Measurements from ENCODE around the gene LILRB4. TPM values are rescaled to one million over a fixed set of nuclear protein-coding genes. Genes with fewer than 3 reads are reported as not detected.

Gene LILRB4
- total RNA-seq, 1 donor from 2014 or later: not detected

- Histone ChIP-seq H3K4me3 (ENCODE audit: low read depth, low read length) (no peak overlapping the region), H3K27me3 (ENCODE audit: control insufficient read depth, insufficient read depth, low read length) (no peaks in the 10 kb centered on the region), H3K36me3 (ENCODE audit: control insufficient read depth, insufficient read depth, low read length) (no peaks in the 10 kb centered on the region)
- DNase-seq (ENCODE audit: low read depth): no peak
- TF ChIP-seq CTCF (IDR thresholded peaks at IDR 0.05; ENCODE audit: insufficient read depth, low read length, poor library complexity, severe bottlenecking): no peak
These were observed 821 bp upstream of the LILRB4 start for GRCh38 chr19:54661846-54662481.

DNA sequence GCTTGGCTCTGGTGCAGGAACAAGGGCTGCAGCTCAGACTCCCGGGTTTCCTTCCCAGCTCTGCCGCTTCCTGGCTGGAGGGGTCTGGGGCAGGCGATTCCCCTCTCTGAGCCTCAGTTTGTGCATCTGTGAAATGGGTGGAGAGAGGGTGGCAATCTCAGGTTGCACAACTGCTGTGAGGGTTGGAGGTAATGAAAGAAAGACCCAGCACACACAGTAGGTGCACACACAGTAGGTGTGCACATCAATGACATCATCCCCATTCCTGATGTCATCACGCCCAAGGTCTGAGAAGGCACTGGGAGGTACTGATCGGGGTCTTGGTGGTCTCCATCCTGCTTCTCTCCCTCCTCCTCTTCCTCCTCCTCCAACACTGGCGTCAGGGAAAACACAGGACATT lies 2.7 kb downstream of the LILRB4 start:
- no peaks in the 10 kb centered on the region for H3K27me3 ChIP-seq (ENCODE audit: control insufficient read depth, insufficient read depth, low read length)

GRCh38 chr19:54667217-54667616 lies 4.4 kb downstream of the LILRB4 start:
- no peak for DNase-seq (ENCODE audit: low read depth)
- no peaks in the 10 kb centered on the region for H3K36me3 ChIP-seq (ENCODE audit: control insufficient read depth, insufficient read depth, low read length)
- no peak overlapping the region for H3K4me3 ChIP-seq (ENCODE audit: low read depth, low read length)
- no peak for TF ChIP-seq CTCF (IDR thresholded peaks at IDR 0.05; ENCODE audit: insufficient read depth, low read length, poor library complexity, severe bottlenecking)
- H3K27me3 ChIP-seq (ENCODE audit: control insufficient read depth, insufficient read depth, low read length): no peaks in the 10 kb centered on the region

More for the DNA sequence above, 2.7 kb downstream of the LILRB4 start:
- H3K36me3 ChIP-seq (ENCODE audit: control insufficient read depth, insufficient read depth, low read length): no peaks in the 10 kb centered on the region
- no peak overlapping the region for H3K4me3 ChIP-seq (ENCODE audit: low read depth, low read length)
- TF ChIP-seq CTCF (IDR thresholded peaks at IDR 0.05; ENCODE audit: insufficient read depth, low read length, poor library complexity, severe bottlenecking): no peak
- DNase-seq (ENCODE audit: low read depth): no peak

DNA sequence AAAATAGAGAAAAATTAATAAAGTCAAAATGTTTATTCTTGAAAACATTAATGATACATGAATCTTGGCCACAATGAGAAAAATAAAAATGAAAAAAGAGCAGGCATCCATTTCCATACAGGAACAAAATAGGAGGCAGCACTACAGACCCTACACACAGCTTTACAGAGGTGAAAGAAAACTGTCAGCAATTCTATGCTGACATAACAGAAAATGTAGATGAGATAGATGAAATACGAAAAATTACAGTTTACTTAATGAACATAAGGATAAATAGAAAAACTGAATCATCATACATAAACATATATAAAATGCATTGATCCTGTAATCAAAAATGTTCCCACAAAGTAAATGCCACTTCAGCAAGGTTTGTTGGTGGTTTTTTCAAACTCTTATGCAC lies 5.6 kb downstream of the LILRB4 start:
- no peak overlapping the region for H3K4me3 ChIP-seq (ENCODE audit: low read depth, low read length)

GRCh38 chr19:54670576-54671357 lies 8.0 kb downstream of the LILRB4 start:
- H3K4me3 ChIP-seq (ENCODE audit: low read depth, low read length): no peak overlapping the region
- no peak for TF ChIP-seq CTCF (IDR thresholded peaks at IDR 0.05; ENCODE audit: insufficient read depth, low read length, poor library complexity, severe bottlenecking)
- H3K27me3 ChIP-seq (ENCODE audit: control insufficient read depth, insufficient read depth, low read length): no peaks in the 10 kb centered on the region
- H3K36me3 ChIP-seq (ENCODE audit: control insufficient read depth, insufficient read depth, low read length): no peaks in the 10 kb centered on the region
- no peak for DNase-seq (ENCODE audit: low read depth)

More for the DNA sequence above, 5.6 kb downstream of the LILRB4 start:
- H3K36me3 ChIP-seq (ENCODE audit: control insufficient read depth, insufficient read depth, low read length): no peaks in the 10 kb centered on the region
- TF ChIP-seq CTCF (IDR thresholded peaks at IDR 0.05; ENCODE audit: insufficient read depth, low read length, poor library complexity, severe bottlenecking): no peak
- no peak for DNase-seq (ENCODE audit: low read depth)
- no peaks in the 10 kb centered on the region for H3K27me3 ChIP-seq (ENCODE audit: control insufficient read depth, insufficient read depth, low read length)

Data from kidney epithelial cell (primary cell).